SK-N-SH (cell line): ENCODE data around the gene PCDHGC5. TPM values are rescaled to one million over a fixed set of nuclear protein-coding genes. Genes with fewer than 3 reads are reported as not detected.
A peak's percentile ranks its signal among the peaks of the same experiment; 100 is the strongest.

Experiments used
- CTCF ChIA-PET: fragments of 300-600, 350-600 bp; formaldehyde crosslinking; extraction: SDS; loops from one replicate; lab custom pipeline; 2021; lab: Yijun Ruan, JAX
- POLR2A ChIA-PET: fragments of 350-600 bp; sonication (Branson Sonifier 250); formaldehyde crosslinking; extraction: SDS; loops from one replicate; lab custom pipeline; 2020; ENCODE audit warnings: antibody characterized with exemption, inconsistent platforms; lab: Yijun Ruan, JAX
- DNase-seq: peaks from one replicate; pipeline ENCODE4 v3.0.0; 2012
- H2AFZ ChIP-seq: fragments of 200-600 bp; sonication (generic); 2 replicates; pipeline ENCODE4 v1.8.1; 2016; ENCODE audit warnings: antibody characterized with exemption, mild to moderate bottlenecking, low read depth
- H3F3A ChIP-seq: fragments of 200-600 bp; sonication (generic); replicated peaks from 2 replicates; pipeline ENCODE3; 2016; ENCODE audit warnings: antibody characterized with exemption, mild to moderate bottlenecking; ENCODE audit not compliant: insufficient read depth
- H3K27ac ChIP-seq, 2 experiments: fragments of 200-500 bp in 1 of 2; fragments of 200-600 bp in 1 of 2; sonication (Bioruptor generic) in 1 of 2; sonication (generic), shearing (Covaris generic) in 1 of 2; 2 replicates each; pipeline versions ENCODE4 v1.5.1 to v1.6.1; 2014 to 2016; ENCODE audit warnings: low read depth in 2 of 2, inconsistent platforms in 1 of 2, low read length in 1 of 2, mild to moderate bottlenecking in 1 of 2, mixed read lengths in 1 of 2
- H3K27me3 ChIP-seq: fragments of 200-600 bp; sonication (generic), shearing (Covaris generic); 2 replicates; pipeline ENCODE4 v1.6.1; 2016; ENCODE audit warnings: mixed run types; ENCODE audit not compliant: insufficient read depth
- H3K36me3 ChIP-seq, 2 experiments: fragments of 200-500 bp in 1 of 2; fragments of 200-600 bp in 1 of 2; sonication (Bioruptor generic) in 1 of 2; sonication (generic) in 1 of 2; replicated peaks in 1 of 2; 2 replicates each; pipeline versions ENCODE3 to v1.5.1; 2014 to 2016; ENCODE audit warnings: low read length in 1 of 2, mild to moderate bottlenecking in 1 of 2; ENCODE audit not compliant: insufficient read depth in 2 of 2, control insufficient read depth in 1 of 2
- H3K4me1 ChIP-seq, 2 experiments: fragments of 200-500 bp in 1 of 2; fragments of 200-600 bp in 1 of 2; sonication (Bioruptor generic) in 1 of 2; sonication (generic), shearing (Covaris generic) in 1 of 2; 2 replicates each; pipeline versions ENCODE4 v1.5.1 to v1.6.1; 2014 to 2016; ENCODE audit warnings: low read depth in 1 of 2, low read length in 1 of 2, mixed run types in 1 of 2; ENCODE audit not compliant: insufficient read depth in 2 of 2, control insufficient read depth in 1 of 2
- H3K4me2 ChIP-seq: fragments of 200-600 bp; sonication (generic), shearing (Covaris generic); 2 replicates; pipeline ENCODE4 v1.6.1; 2017; ENCODE audit warnings: mixed run types
- H3K4me3 ChIP-seq, 2 experiments: fragments of 200-500 bp in 1 of 2; fragments of 200-600 bp in 1 of 2; sonication (Bioruptor generic) in 1 of 2; sonication (generic), shearing (Covaris generic) in 1 of 2; 2 replicates each; pipeline versions ENCODE4 v1.5.1 to v1.8.1; 2014 to 2016; ENCODE audit warnings: low read depth in 2 of 2, inconsistent platforms in 1 of 2, low read length in 1 of 2, mild to moderate bottlenecking in 1 of 2, mixed read lengths in 1 of 2, moderate library complexity in 1 of 2
- H3K79me2 ChIP-seq: fragments of 200-600 bp; sonication (generic); 2 replicates; pipeline ENCODE4 v1.8.1; 2017; ENCODE audit warnings: mild to moderate bottlenecking; ENCODE audit not compliant: insufficient read depth
- H3K9ac ChIP-seq: fragments of 200-600 bp; sonication (generic); 2 replicates; pipeline ENCODE4 v1.6.1; 2017; ENCODE audit warnings: mixed run types
- H3K9me2 ChIP-seq: fragments of 200-600 bp; sonication (generic); 2 replicates; pipeline ENCODE4 v1.6.1; 2017; ENCODE audit warnings: mixed run types
- H3K9me3 ChIP-seq: fragments of 200-600 bp; sonication (generic); 2 replicates; pipeline ENCODE4 v1.6.1; 2017; ENCODE audit warnings: mixed run types, mild to moderate bottlenecking, moderate library complexity
- H4K20me1 ChIP-seq: fragments of 200-600 bp; sonication (generic); 2 replicates; pipeline ENCODE4 v1.6.1; 2017; ENCODE audit warnings: mild to moderate bottlenecking, mixed run types; ENCODE audit not compliant: insufficient read depth
- ELF1 ChIP-seq: IDR thresholded peaks from 2 replicates; pipeline ENCODE4 v1.4.0; 2012
- FOXM1 ChIP-seq: IDR thresholded peaks from 2 replicates; pipeline ENCODE4 v1.4.0; 2012; ENCODE audit warnings: low read depth, mild to moderate bottlenecking
- GATA2 ChIP-seq: sonication (generic); formaldehyde crosslinking; IDR thresholded peaks from 2 replicates; pipeline ENCODE4 v1.5.0; 2020; ENCODE audit warnings: mild to moderate bottlenecking, missing genetic modification reagents
- JUND ChIP-seq: IDR thresholded peaks from 2 replicates; pipeline ENCODE4 v1.4.0; 2012
- MEF2A ChIP-seq: IDR thresholded peaks from 2 replicates; pipeline ENCODE4 v1.4.0; 2012; ENCODE audit warnings: low read depth, borderline replicate concordance
- MXI1 ChIP-seq: IDR thresholded peaks from 2 replicates; pipeline ENCODE4 v1.6.1; 2012; ENCODE audit warnings: mild to moderate bottlenecking, low read depth, low read length, improper control_type of control experiment
- NRF1 ChIP-seq: IDR thresholded peaks from 2 replicates; pipeline ENCODE4 v1.6.1; 2012; ENCODE audit warnings: low read depth, mild to moderate bottlenecking, low read length
- PBX3 ChIP-seq: IDR thresholded peaks from 2 replicates; pipeline ENCODE4; 2012
- POLR2AphosphoS5 ChIP-seq: IDR thresholded peaks from 2 replicates; pipeline ENCODE4 v1.6.1; 2012; ENCODE audit warnings: low read depth, low read length
- RAD21 ChIP-seq: IDR thresholded peaks from 2 replicates; pipeline ENCODE4 v1.6.1; 2012; ENCODE audit warnings: mild to moderate bottlenecking, low read length
- USF2 ChIP-seq: fragments of 150-350 bp; IDR thresholded peaks from 2 replicates; pipeline ENCODE4 v1.6.1; 2017; ENCODE audit warnings: antibody characterized with exemption, low read length, low read depth, borderline replicate concordance
- ZBTB33 ChIP-seq: IDR thresholded peaks from 2 replicates; pipeline ENCODE4 v1.4.0; 2012; ENCODE audit warnings: low read depth, borderline replicate concordance
- WGBS: methylation state at CpG from one replicate; pipeline ENCODE4 v1.1.6; 2017; ENCODE audit warnings: low lambda C conversion rate; 5-methylcytosine and 5-hydroxymethylcytosine counted together
- polyA plus RNA-seq, 3 experiments: library from polyadenylated mRNA; depleted of rRNA; stranded (reverse); fragments of >200 nt; gene quantifications; 2 replicates each; pipeline ENCODE4 v1.2.3, GENCODE V29; 2012

Gene PCDHGC5
- polyA plus RNA-seq, 1 of the 3 experiments (the other 2 are of a cell fraction) = 2.0 TPM

GRCh38 chr5:141485321-141486055 lies 3.4 kb upstream of the PCDHGC5 start:
- Histone ChIP-seq H3K9ac (no peak overlapping the region), H3K4me3 (peak overlapping the region in 1 of 2 experiments; percentile 42; a peak in 2 of 4 replicates)
- POLR2A ChIA-PET = interaction anchor here (0.5 to 3.3 kb wide), 8 partner anchors 9 to 72 kb away, joined by 3 to 14 read pairs (median 5); partner anchors contain the start of gene PCDHGC3

More at GRCh38 chr5:141485321-141486055, 3.4 kb upstream of the PCDHGC5 start:
- Histone ChIP-seq H3K36me3 (peaks cover 30 to 37% of the 10 kb centered on the region in 2 experiments), H3K4me1 (peaks cover 30 to 42% of the 10 kb centered on the region in 2 experiments), H3K4me2 (no peak overlapping the region), H3K27me3 (no peaks in the 10 kb centered on the region), H3K9me2 (no peaks in the 10 kb centered on the region), H3K79me2 (peaks cover 88% of the 10 kb centered on the region), H4K20me1 (peaks cover 60% of the 10 kb centered on the region; the same call in 1 of the 2 replicates), H3F3A (peaks cover 9% of the 10 kb centered on the region), H2AFZ (no peak overlapping the region), H3K27ac (peak overlapping the region in 1 of 2 experiments; percentile 91; a peak in 3 of 4 replicates), H3K9me3 (no peaks in the 10 kb centered on the region)
- peak; percentile 57 for DNase-seq
- CTCF ChIA-PET = interaction anchor here (1.1 to 7.9 kb wide), 11 partner anchors 7 to 644 kb away, joined by 3 to 75 read pairs (median 10); partner anchors contain the start of genes PCDHA8, PCDHGA7 and PCDHGC3
- 83% methylated on average over 28 of the region's 38 CpGs for WGBS
- no peak for TF ChIP-seq JUND
- TF ChIP-seq USF2 = no peak
- TF ChIP-seq FOXM1 = no peak
- TF ChIP-seq MXI1 = no peak
- no peak for TF ChIP-seq PBX3
- no peak for TF ChIP-seq RAD21
- no peak for TF ChIP-seq NRF1
- TF ChIP-seq ELF1 = no peak
- no peak for TF ChIP-seq ZBTB33
- no peak for TF ChIP-seq MEF2A
- no peak for TF ChIP-seq GATA2 (CRISPR knock-in tag)
- no peak for TF ChIP-seq POLR2AphosphoS5
